ENCODE data around the gene TMEM98.
"Not testable (repeated sequence)": the region's sequence is repeated elsewhere in the genome, so short reads cannot be mapped to it uniquely, and the experiment has no call there.

Gene TMEM98

GRCh38 chr17:32927724-32928585 lies at the start of gene TMEM98:
Gene TMEM98, plus strand, starts transcription at chr17:32928153. Its CDS starts 3,376 bp downstream, at chr17:32931529.
- DNase-seq = no peak

- DNase-seq = no peak
These were observed 49.7 kb upstream of the TMEM98 start for GRCh38 chr17:32878211-32878610.

GRCh38 chr17:32879134-32879533 lies 48.8 kb upstream of the TMEM98 start:
- no peak for DNase-seq

GRCh38 chr17:32880671-32881453 lies 47.1 kb upstream of the TMEM98 start:
- no peak for DNase-seq

GRCh38 chr17:32882029-32882428 lies 45.9 kb upstream of the TMEM98 start:
- DNase-seq = no peak

GRCh38 chr17:32882734-32883133 lies 45.2 kb upstream of the TMEM98 start:
- no peak for DNase-seq

GRCh38 chr17:32886951-32887350 lies 41.0 kb upstream of the TMEM98 start:
- DNase-seq = not testable (repeated sequence)

GRCh38 chr17:32887410-32887809 lies 40.5 kb upstream of the TMEM98 start:
- not testable (repeated sequence) for DNase-seq

- DNase-seq = no peak
These were observed 33.7 kb upstream of the TMEM98 start for GRCh38 chr17:32894245-32894644.

- no peak for DNase-seq
These were observed 31.2 kb upstream of the TMEM98 start for GRCh38 chr17:32896647-32897258.

- DNase-seq = no peak
These were observed 28.5 kb upstream of the TMEM98 start for GRCh38 chr17:32899236-32900013.

GRCh38 chr17:32901743-32902142 lies 26.2 kb upstream of the TMEM98 start:
- DNase-seq = no peak

GRCh38 chr17:32903774-32904673 lies 23.9 kb upstream of the TMEM98 start:
- DNase-seq = no peak

- DNase-seq = no peak
These were observed 23.1 kb upstream of the TMEM98 start for GRCh38 chr17:32904891-32905290.

GRCh38 chr17:32907583-32907982 lies 20.4 kb upstream of the TMEM98 start:
- no peak for DNase-seq

- peak; percentile 11 for DNase-seq
These were observed 18.1 kb upstream of the TMEM98 start for GRCh38 chr17:32909787-32910369.

GRCh38 chr17:32910769-32911168 lies 17.2 kb upstream of the TMEM98 start:
- DNase-seq = no peak

- DNase-seq = no peak
These were observed 15.6 kb upstream of the TMEM98 start for GRCh38 chr17:32912218-32912897.

- no peak for DNase-seq
These were observed 14.4 kb upstream of the TMEM98 start for GRCh38 chr17:32913593-32913992.

- DNase-seq = no peak
These were observed 13.8 kb upstream of the TMEM98 start for GRCh38 chr17:32914181-32914580.

GRCh38 chr17:32915245-32915644 lies 12.7 kb upstream of the TMEM98 start:
- DNase-seq = no peak

All from NCI-H1417 treated with DMSO at 0.1 percent for 48 hours (cell line).